SK-N-SH treated with all-trans-retinoic acid at 6 μM for 48 hours (cell line): ENCODE results near the gene ACYP1.
A peak's percentile ranks its signal among the peaks of the same experiment; 100 is the strongest.

ENCODE experiments used
- ATAC-seq: fragments of 200-7000 bp; cut with Tn5 transposase; 3 replicates; pipeline ENCODE4 v1.9.1; 2020; ENCODE audit warnings: mild to moderate bottlenecking, moderate library complexity
- ARNTL ChIP-seq: fragments of 450-650 bp; formaldehyde crosslinking; IDR thresholded peaks from 2 replicates; pipeline ENCODE4 v1.5.0; 2020; ENCODE audit warnings: low read depth, mild to moderate bottlenecking, moderate library complexity, borderline replicate concordance
- BACH2 ChIP-seq: fragments of 250-450 bp; sonication (Bioruptor Pico); IDR thresholded peaks from 2 replicates; pipeline ENCODE4 v1.9.0; 2021; ENCODE audit warnings: mild to moderate bottlenecking, borderline replicate concordance
- CSDC2 ChIP-seq: fragments of 250-450 bp; sonication (Bioruptor Pico); IDR thresholded peaks from 2 replicates; pipeline ENCODE4 v1.5.0; 2020; ENCODE audit warnings: mild to moderate bottlenecking, moderate library complexity
- ESRRG ChIP-seq: fragments of 250-450 bp; sonication (Bioruptor Pico); IDR thresholded peaks from 2 replicates; pipeline ENCODE4 v1.6.1; 2021; ENCODE audit warnings: mild to moderate bottlenecking
- ISL1 ChIP-seq: fragments of 250-450 bp; sonication (Bioruptor Pico); IDR thresholded peaks from 2 replicates; pipeline ENCODE4 v2.1.2; 2022; ENCODE audit warnings: mild to moderate bottlenecking, moderate library complexity
- OSR1 ChIP-seq: fragments of 250-450 bp; sonication (Bioruptor Pico); IDR thresholded peaks from 2 replicates; pipeline ENCODE4 v1.8.0; 2022; ENCODE audit warnings: moderate library complexity, mild to moderate bottlenecking, inconsistent platforms
- PPARA ChIP-seq: fragments of 250-450 bp; sonication (Bioruptor Pico); IDR thresholded peaks from 2 replicates; pipeline ENCODE4 v1.5.0; 2020; ENCODE audit warnings: mild to moderate bottlenecking, borderline replicate concordance
- RARB ChIP-seq: fragments of 250-450 bp; sonication (Bioruptor Pico); IDR thresholded peaks from 2 replicates; pipeline ENCODE4 v1.8.0; 2021; ENCODE audit warnings: mild to moderate bottlenecking, moderate library complexity
- TCF4 ChIP-seq: fragments of 250-450 bp; sonication (Bioruptor Pico); IDR thresholded peaks from 2 replicates; pipeline ENCODE4 v1.8.0; 2021; ENCODE audit warnings: mild to moderate bottlenecking, moderate library complexity, borderline replicate concordance
- TOX ChIP-seq: fragments of 250-450 bp; sonication (Bioruptor Pico); IDR thresholded peaks from 2 replicates; pipeline ENCODE4 v1.8.0; 2021; ENCODE audit warnings: mild to moderate bottlenecking, moderate library complexity, borderline replicate concordance
- TSHZ2 ChIP-seq: fragments of 250-450 bp; sonication (Bioruptor Pico); IDR thresholded peaks from 2 replicates; pipeline ENCODE4 v1.5.0; 2020; ENCODE audit warnings: mild to moderate bottlenecking, moderate library complexity
- ZC3H10 ChIP-seq: fragments of 250-450 bp; sonication (Bioruptor Pico); IDR thresholded peaks from 2 replicates; pipeline ENCODE4 v1.5.1; 2021; ENCODE audit warnings: mild to moderate bottlenecking, moderate library complexity
- ZFP3 ChIP-seq: fragments of 250-450 bp; sonication (Bioruptor Pico); IDR thresholded peaks from 2 replicates; pipeline ENCODE4 v1.5.0; 2020; ENCODE audit warnings: mild to moderate bottlenecking, moderate library complexity
- ZFP30 ChIP-seq: fragments of 450-650 bp; formaldehyde crosslinking; IDR thresholded peaks from 2 replicates; pipeline ENCODE4 v1.5.0; 2022; ENCODE audit warnings: mild to moderate bottlenecking, moderate library complexity
- ZNF8 ChIP-seq: fragments of 450-650 bp; formaldehyde crosslinking; IDR thresholded peaks from 2 replicates; pipeline ENCODE4 v1.5.0; 2020; ENCODE audit warnings: mild to moderate bottlenecking, moderate library complexity
- TF ChIP-seq, protein P1 (sequence below): fragments of 250-450 bp; sonication (Bioruptor Pico); IDR thresholded peaks from 2 replicates; pipeline ENCODE4 v1.8.0; 2020; ENCODE audit warnings: mild to moderate bottlenecking, moderate library complexity, borderline replicate concordance
- TF ChIP-seq, protein P2 (sequence below): fragments of 250-450 bp; sonication (Bioruptor Pico); IDR thresholded peaks from 2 replicates; pipeline ENCODE4 v1.8.0; 2021; ENCODE audit warnings: low read depth, mild to moderate bottlenecking, moderate library complexity, borderline replicate concordance

Gene ACYP1

DNA sequence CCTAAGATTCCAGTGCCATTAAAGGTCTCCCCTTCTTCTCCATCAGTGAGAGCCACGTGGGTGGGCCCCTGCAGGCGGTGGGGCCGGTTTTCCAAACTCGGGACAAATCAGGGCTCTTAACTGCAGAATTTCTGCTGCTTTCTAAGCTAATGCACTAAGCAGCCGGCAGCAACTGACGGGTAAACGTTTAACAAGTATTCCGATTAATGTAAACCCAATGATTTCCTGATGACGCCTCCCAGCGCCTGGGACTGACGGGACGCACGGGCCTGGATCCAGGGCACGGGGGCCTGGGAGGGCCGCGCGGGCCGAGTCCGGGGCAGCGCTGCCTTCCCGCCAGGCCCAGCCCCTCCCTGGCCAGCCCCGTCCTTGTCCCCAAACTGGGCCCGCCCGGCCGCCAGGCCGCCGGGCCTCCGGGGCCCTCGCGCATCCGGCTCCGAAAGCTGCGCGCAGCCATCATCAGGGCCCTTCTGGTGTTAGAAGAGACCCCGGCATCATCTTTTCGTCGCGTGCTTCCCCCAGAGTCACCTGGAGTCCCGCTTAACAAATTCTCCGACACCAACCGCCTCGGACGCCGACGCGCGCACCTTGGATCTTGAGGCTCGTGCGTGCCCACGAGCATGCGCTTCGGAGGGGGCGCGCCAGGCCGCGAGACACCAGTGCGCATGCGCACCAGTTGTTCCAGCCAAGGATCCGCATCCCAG, 12.8 kb downstream of the ACYP1 start, which contains the start of gene MLH3:
MLH3 (minus strand) TSS at position 616 of the 704 bp plus-strand sequence. CDS start 1,812 bp downstream, outside the sequence.
- ATAC-seq = peak; percentile 35
- TF ChIP-seq ZFP3 (CRISPR knock-in tag) = 0 out of 2 replicates have a peak, but pooled peaks have one; percentile 31
- TF ChIP-seq ARNTL = no peak
- TF ChIP-seq TSHZ2 (CRISPR knock-in tag) = 0 out of 2 replicates have a peak, but pooled peaks have one; percentile 60
- TF ChIP-seq, all 23 proteins: peak for 2

- no peak for ATAC-seq
- TF ChIP-seq ZFP3 (CRISPR knock-in tag) (no peak), TCF4 (CRISPR knock-in tag) (no peak), ESRRG (CRISPR knock-in tag) (no peak), TSHZ2 (CRISPR knock-in tag) (no peak), TOX (CRISPR knock-in tag) (no peak), PPARA (CRISPR knock-in tag) (no peak), ZNF8 (no peak), RARB (CRISPR knock-in tag) (no peak), ISL1 (CRISPR knock-in tag) (no peak)
- TF ChIP-seq, protein P1, sequence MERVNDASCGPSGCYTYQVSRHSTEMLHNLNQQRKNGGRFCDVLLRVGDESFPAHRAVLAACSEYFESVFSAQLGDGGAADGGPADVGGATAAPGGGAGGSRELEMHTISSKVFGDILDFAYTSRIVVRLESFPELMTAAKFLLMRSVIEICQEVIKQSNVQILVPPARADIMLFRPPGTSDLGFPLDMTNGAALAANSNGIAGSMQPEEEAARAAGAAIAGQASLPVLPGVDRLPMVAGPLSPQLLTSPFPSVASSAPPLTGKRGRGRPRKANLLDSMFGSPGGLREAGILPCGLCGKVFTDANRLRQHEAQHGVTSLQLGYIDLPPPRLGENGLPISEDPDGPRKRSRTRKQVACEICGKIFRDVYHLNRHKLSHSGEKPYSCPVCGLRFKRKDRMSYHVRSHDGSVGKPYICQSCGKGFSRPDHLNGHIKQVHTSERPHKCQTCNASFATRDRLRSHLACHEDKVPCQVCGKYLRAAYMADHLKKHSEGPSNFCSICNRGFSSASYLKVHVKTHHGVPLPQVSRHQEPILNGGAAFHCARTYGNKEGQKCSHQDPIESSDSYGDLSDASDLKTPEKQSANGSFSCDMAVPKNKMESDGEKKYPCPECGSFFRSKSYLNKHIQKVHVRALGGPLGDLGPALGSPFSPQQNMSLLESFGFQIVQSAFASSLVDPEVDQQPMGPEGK (CRISPR knock-in tag) = no peak
These were observed 14.1 kb downstream of the ACYP1 start for GRCh38 chr14:75049731-75050201.

- no peak for ATAC-seq
These were observed 14.7 kb downstream of the ACYP1 start for GRCh38 chr14:75049136-75049535.

DNA sequence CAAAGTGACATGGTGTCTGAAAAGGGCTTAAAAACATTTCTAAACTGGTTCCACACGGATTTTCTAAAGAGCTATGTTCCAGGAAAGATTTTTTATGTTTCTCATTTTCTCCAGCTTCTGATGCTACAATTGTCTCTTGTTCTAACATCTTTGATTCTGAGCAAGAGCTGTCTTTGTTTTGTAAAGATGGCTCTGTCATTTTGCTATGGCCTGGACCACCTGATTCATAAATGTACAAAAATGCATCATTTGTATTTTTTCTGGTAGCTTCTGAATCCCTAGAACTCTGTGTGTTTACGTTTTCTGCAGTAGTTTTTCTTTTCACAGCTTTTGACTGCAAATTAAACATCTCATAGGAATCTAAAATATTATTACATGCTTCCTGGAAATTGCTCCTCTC, 15.7 kb downstream of the ACYP1 start:
- TF ChIP-seq ESRRG (CRISPR knock-in tag) = no peak
- no peak for TF ChIP-seq BACH2 (CRISPR knock-in tag)
- no peak for TF ChIP-seq CSDC2 (CRISPR knock-in tag)
- TF ChIP-seq, all 23 proteins: peak for 0
- no peak for ATAC-seq

More at GRCh38 chr14:75049136-75049535, 14.7 kb downstream of the ACYP1 start:
- TF ChIP-seq RARB (CRISPR knock-in tag) (no peak), ZFP30 (no peak), ISL1 (CRISPR knock-in tag) (no peak), OSR1 (CRISPR knock-in tag) (no peak), ZFP3 (CRISPR knock-in tag) (no peak), ZNF8 (no peak), TCF4 (CRISPR knock-in tag) (no peak), ZC3H10 (no peak), PPARA (CRISPR knock-in tag) (no peak)
- TF ChIP-seq, protein P2, sequence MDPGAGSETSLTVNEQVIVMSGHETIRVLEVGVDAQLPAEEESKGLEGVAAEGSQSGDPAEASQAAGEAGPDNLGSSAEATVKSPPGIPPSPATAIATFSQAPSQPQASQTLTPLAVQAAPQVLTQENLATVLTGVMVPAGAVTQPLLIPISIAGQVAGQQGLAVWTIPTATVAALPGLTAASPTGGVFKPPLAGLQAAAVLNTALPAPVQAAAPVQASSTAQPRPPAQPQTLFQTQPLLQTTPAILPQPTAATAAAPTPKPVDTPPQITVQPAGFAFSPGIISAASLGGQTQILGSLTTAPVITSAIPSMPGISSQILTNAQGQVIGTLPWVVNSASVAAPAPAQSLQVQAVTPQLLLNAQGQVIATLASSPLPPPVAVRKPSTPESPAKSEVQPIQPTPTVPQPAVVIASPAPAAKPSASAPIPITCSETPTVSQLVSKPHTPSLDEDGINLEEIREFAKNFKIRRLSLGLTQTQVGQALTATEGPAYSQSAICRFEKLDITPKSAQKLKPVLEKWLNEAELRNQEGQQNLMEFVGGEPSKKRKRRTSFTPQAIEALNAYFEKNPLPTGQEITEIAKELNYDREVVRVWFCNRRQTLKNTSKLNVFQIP = no peak
- TF ChIP-seq, all 23 proteins: peak for 0
